Breast epithelium (tissue), 3 donors: ENCODE data around the gene LSS.
"Not testable (repeated sequence)": the region's sequence is repeated elsewhere in the genome, so short reads cannot be mapped to it uniquely, and the experiment has no call there.

ENCODE experiments used
- CTCF ChIP-seq, 3 donors: fragments of 450-650 bp; IDR thresholded peaks; one replicate each; pipeline ENCODE4 v1.5.1; 2016 to 2017; ENCODE audit warnings: antibody characterized with exemption in 3 of 3, mild to moderate bottlenecking in 3 of 3, moderate library complexity in 3 of 3
- POLR2AphosphoS5 ChIP-seq, 3 donors: sonication (generic); formaldehyde crosslinking; IDR thresholded peaks; one replicate each; pipeline ENCODE4 v1.6.1; 2017; ENCODE audit warnings: antibody characterized with exemption in 3 of 3

GRCh38 chr21:46241577-46241976 is 13.0 kb upstream of the LSS start:
- not testable (repeated sequence) for TF ChIP-seq CTCF, POLR2AphosphoS5 (IDR thresholded peaks at IDR 0.05)
